Calu3 (cell line): ENCODE results near the gene TTC23. TPM values are rescaled to one million over a fixed set of nuclear protein-coding genes. Genes with fewer than 3 reads are reported as not detected.

Experiments
- BruUV-seq: library from RNA; stranded (reverse); fragments of 400-500 nt; replicated peaks from 2 replicates; lab custom pipeline; 2021; lab: Mats Ljungman, UMichigan
- CTCF ChIA-PET: fragments of 300-600 bp; sonication (Branson Sonifier 250); formaldehyde crosslinking; loops from one replicate; lab custom pipeline; 2022; ENCODE audit warnings: antibody characterized with exemption; lab: Charles Lee
- DNase-seq: peaks from one replicate; pipeline ENCODE4 v3.0.0; 2022
- H3K27ac Mint-ChIP-seq: one replicate; pipeline ENCODE4 v1.8.0; 2022; ENCODE audit warnings: mixed read lengths; ENCODE audit not compliant: unreplicated experiment
- H3K27me3 Mint-ChIP-seq: one replicate; pipeline ENCODE4 v1.8.0; 2022; ENCODE audit warnings: mixed read lengths; ENCODE audit not compliant: unreplicated experiment
- H3K36me3 Mint-ChIP-seq: one replicate; pipeline ENCODE4 v1.8.0; 2022; ENCODE audit warnings: mild to moderate bottlenecking, moderate library complexity, mixed read lengths; ENCODE audit not compliant: insufficient read depth, unreplicated experiment
- H3K4me1 Mint-ChIP-seq: one replicate; pipeline ENCODE4 v1.8.0; 2022; ENCODE audit warnings: mild to moderate bottlenecking, low read depth, mixed read lengths; ENCODE audit not compliant: unreplicated experiment
- H3K4me3 Mint-ChIP-seq: one replicate; pipeline ENCODE4 v1.8.0; 2022; ENCODE audit warnings: mild to moderate bottlenecking, low read depth, moderate library complexity, mixed read lengths; ENCODE audit not compliant: unreplicated experiment
- H3K9me3 Mint-ChIP-seq: one replicate; pipeline ENCODE4 v1.8.0; 2022; ENCODE audit warnings: low read depth, mixed read lengths; ENCODE audit not compliant: unreplicated experiment
- intact Hi-C: fragments of 100-400 bp; cut with micrococcal nuclease; formaldehyde crosslinking; loops from one replicate; pipeline ENCODE4 v1.10.0; 2022; ENCODE audit not compliant: unreplicated experiment
- total RNA-seq: library from RNA; stranded (reverse); gene quantifications from 2 replicates; pipeline ENCODE4 v1.2.3, GENCODE V29; 2022
- TF ChIP-seq, protein P1 (sequence below): fragments of 200-600 bp; IDR thresholded peaks from one replicate; pipeline ENCODE4 v1.8.0; 2022; ENCODE audit warnings: antibody characterized with exemption; ENCODE audit not compliant: unreplicated experiment

TTC23 gene
- total RNA-seq, 1 experiment from 2014 or later, result 18.9 TPM

DNA sequence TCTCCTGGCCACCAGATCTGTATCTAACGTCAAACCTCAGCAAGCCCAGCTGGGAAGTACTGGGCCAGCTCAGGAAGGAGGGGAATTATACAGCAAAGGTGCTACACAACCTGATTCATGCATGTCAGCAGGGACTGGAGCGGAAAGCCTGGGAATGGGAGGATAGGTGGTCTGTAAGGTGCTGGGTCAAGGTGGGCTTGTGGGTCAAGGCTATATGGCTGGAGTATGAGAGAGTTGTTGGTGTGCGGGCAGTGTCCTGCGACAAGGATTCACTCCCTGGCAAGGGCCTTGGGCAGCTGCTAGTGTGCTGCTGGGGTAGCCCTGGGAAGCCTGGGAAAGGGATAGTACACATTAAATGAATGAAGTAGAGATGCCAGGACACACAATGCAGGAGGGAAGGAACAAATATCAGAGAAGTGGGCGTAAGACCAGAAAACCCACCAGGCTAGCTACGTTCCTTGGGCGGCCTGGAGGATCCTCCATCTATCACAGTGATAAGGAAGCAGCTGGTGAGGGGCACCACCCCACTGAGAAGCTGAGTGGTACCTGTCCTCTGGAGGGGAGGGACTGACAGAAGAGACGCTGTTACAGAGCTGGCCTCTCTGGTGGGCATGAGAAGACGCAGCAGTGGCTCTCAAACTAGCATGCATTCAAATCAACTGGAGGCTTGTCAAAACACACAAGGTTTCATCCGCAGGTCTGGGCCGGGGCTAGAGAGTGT is 153.0 kb downstream of the TTC23 start:
- no peak for DNase-seq
- CTCF ChIA-PET, result no interaction called here
- H3K36me3 Mint-ChIP-seq, result no peaks in the 10 kb centered on the region
- H3K4me1 Mint-ChIP-seq, result peaks cover 8% of the 10 kb centered on the region
- no TSS peak for BruUV-seq
- peaks cover 70% of the 10 kb centered on the region for H3K27me3 Mint-ChIP-seq
- intact Hi-C loops, result no loop called here
- TF ChIP-seq, protein P1, sequence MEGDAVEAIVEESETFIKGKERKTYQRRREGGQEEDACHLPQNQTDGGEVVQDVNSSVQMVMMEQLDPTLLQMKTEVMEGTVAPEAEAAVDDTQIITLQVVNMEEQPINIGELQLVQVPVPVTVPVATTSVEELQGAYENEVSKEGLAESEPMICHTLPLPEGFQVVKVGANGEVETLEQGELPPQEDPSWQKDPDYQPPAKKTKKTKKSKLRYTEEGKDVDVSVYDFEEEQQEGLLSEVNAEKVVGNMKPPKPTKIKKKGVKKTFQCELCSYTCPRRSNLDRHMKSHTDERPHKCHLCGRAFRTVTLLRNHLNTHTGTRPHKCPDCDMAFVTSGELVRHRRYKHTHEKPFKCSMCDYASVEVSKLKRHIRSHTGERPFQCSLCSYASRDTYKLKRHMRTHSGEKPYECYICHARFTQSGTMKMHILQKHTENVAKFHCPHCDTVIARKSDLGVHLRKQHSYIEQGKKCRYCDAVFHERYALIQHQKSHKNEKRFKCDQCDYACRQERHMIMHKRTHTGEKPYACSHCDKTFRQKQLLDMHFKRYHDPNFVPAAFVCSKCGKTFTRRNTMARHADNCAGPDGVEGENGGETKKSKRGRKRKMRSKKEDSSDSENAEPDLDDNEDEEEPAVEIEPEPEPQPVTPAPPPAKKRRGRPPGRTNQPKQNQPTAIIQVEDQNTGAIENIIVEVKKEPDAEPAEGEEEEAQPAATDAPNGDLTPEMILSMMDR, result no peak
- H3K27ac Mint-ChIP-seq, result no peak overlapping the region
- no peaks in the 10 kb centered on the region for H3K9me3 Mint-ChIP-seq
- H3K4me3 Mint-ChIP-seq, result no peak overlapping the region

DNA sequence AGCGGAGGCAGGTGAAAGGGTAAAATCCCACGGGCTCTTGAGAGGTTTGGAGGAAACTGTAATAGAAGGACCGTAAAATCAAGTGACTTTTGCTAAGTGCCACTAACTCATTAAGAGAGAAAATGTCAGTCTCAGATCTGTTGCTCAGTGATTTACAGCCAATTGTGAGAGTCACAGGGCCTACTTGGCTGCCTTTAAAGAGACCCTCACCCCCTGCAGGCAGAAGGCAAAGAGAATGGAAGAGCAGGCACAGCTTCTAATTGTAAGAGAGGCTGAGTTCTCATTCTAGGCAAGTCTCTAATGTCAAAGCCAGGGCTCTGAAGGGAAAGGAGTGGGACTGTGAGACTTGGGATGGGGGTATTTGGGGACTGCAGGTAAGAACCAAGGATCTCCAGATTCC is 153.8 kb downstream of the TTC23 start:
- H3K27me3 Mint-ChIP-seq, result peaks cover 71% of the 10 kb centered on the region
- intact Hi-C loops, result no loop called here
- no peak overlapping the region for H3K4me3 Mint-ChIP-seq
- no peaks in the 10 kb centered on the region for H3K9me3 Mint-ChIP-seq
- H3K4me1 Mint-ChIP-seq, result peaks cover 8% of the 10 kb centered on the region
- DNase-seq, result no peak
- TF ChIP-seq, protein P1, result no peak
- H3K36me3 Mint-ChIP-seq, result no peaks in the 10 kb centered on the region
- CTCF ChIA-PET, result no interaction called here
- no TSS peak for BruUV-seq
- no peak overlapping the region for H3K27ac Mint-ChIP-seq

DNA sequence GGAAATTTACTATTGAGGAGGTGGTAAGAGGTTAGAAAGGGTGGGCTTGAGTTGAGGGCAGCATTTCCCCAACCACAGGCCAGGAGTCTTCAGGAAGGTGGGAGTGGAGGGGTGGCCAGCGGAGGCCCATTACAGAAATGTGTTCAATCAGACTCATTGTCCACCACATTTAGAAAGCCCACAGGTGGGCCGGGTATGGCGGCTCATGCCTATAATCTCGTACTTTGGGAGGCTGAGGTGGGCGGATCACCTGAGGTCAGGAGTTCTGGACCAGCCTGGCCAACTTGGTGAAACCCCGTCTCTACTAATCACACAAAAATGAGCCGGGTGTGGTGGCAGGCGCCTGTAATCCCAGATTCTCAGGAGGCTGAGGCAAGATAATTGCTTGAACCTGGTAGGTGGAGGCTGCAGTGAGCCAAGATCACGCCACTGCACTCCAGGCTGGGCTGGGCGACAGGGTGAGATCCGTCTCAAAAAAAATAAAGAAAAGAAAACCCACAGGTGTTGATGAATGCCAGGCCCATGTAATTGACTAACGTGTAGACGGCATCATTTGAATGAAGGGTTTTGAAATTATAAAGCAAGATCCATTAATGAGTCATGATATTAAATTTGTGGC is 156.7 kb downstream of the TTC23 start:
- no peaks in the 10 kb centered on the region for H3K9me3 Mint-ChIP-seq
- intact Hi-C loops, result no loop called here
- no peak overlapping the region for H3K4me3 Mint-ChIP-seq
- H3K27me3 Mint-ChIP-seq, result peaks cover 71% of the 10 kb centered on the region
- no peaks in the 10 kb centered on the region for H3K4me1 Mint-ChIP-seq
- H3K36me3 Mint-ChIP-seq, result no peaks in the 10 kb centered on the region
- BruUV-seq, result no TSS peak
- TF ChIP-seq, protein P1, result no peak
- CTCF ChIA-PET, result no interaction called here
- DNase-seq, result no peak
- no peak overlapping the region for H3K27ac Mint-ChIP-seq

DNA sequence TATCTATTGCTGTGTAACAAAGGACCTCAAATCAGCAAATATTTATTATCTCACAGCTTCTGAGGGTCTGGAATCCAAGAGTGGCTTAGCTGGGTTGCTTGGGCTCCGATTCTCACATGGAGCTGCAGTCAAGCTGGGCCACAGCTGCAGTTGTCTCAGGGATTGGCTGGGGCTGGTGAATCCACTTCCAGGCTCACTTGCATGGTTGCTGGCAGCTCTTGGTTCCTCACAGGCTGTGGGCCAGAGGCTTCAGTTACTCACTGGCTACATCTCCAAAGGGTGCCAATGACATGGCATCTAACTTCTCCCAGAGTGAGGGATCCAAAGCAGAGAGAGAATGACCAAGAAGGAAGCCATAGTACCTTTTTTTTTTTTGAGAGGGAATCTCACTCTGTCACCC is 158.4 kb downstream of the TTC23 start:
- Mint-ChIP-seq H3K4me3 (no peak overlapping the region), H3K27ac (no peak overlapping the region), H3K9me3 (no peaks in the 10 kb centered on the region), H3K4me1 (no peaks in the 10 kb centered on the region), H3K36me3 (no peaks in the 10 kb centered on the region), H3K27me3 (peaks cover 58% of the 10 kb centered on the region)
- intact Hi-C loops, result no loop called here
- CTCF ChIA-PET, result interaction anchor here (0.5 kb wide), 1 partner anchor 81 kb away, joined by 7 read pairs; no protein-coding TSS in a partner anchor
- DNase-seq, result no peak
- TF ChIP-seq, protein P1, result no peak
- BruUV-seq, result no TSS peak
